H9 (cell line): Measurements from ENCODE around the gene UVSSA. TPM values are rescaled to one million over a fixed set of nuclear protein-coding genes. Genes with fewer than 3 reads are reported as not detected.

ENCODE experiments used
- DNase-seq: peaks from one replicate; pipeline ENCODE4 v3.0.0-alpha.2; 2017
- H2AFZ ChIP-seq: one replicate; pipeline ENCODE4 v1.6.1; 2013; ENCODE audit warnings: mild to moderate bottlenecking, low read length, control low read depth, moderate library complexity
- H2AK5ac ChIP-seq: 2 replicates; pipeline ENCODE4 v1.6.1; 2013; ENCODE audit warnings: low read length, control low read depth, mixed read lengths; ENCODE audit not compliant: insufficient read length
- H2BK120ac ChIP-seq: one replicate; pipeline ENCODE4 v1.6.1; 2013; ENCODE audit warnings: low read depth, mild to moderate bottlenecking, low read length, control low read depth, inconsistent platforms; ENCODE audit not compliant: poor library complexity, severe bottlenecking
- H2BK12ac ChIP-seq: 2 replicates; pipeline ENCODE4 v1.6.1; 2013; ENCODE audit warnings: low read length, control low read depth, mixed read lengths, low read depth; ENCODE audit not compliant: insufficient read length
- H2BK15ac ChIP-seq: 2 replicates; pipeline ENCODE4 v1.6.1; 2013; ENCODE audit warnings: low read depth, low read length, control low read depth
- H2BK20ac ChIP-seq: one replicate; pipeline ENCODE4 v1.6.1; 2013; ENCODE audit warnings: low read depth, mild to moderate bottlenecking, low read length, control low read depth, inconsistent platforms; ENCODE audit not compliant: poor library complexity, severe bottlenecking
- H2BK5ac ChIP-seq: 2 replicates; pipeline ENCODE4 v1.6.1; 2013; ENCODE audit warnings: low read length, control low read depth, mixed read lengths; ENCODE audit not compliant: insufficient read length
- H3K14ac ChIP-seq: 2 replicates; pipeline ENCODE4 v1.6.1; 2013; ENCODE audit warnings: low read length, control low read depth; ENCODE audit not compliant: insufficient read depth
- H3K18ac ChIP-seq: 2 replicates; pipeline ENCODE4 v1.6.1; 2013; ENCODE audit warnings: low read depth, mild to moderate bottlenecking, mixed read lengths, low read length, control low read depth; ENCODE audit not compliant: insufficient read length
- H3K23ac ChIP-seq: 2 replicates; pipeline ENCODE4 v1.6.1; 2013; ENCODE audit warnings: low read length, control low read depth, mixed read lengths, low read depth; ENCODE audit not compliant: insufficient read length
- H3K23me2 ChIP-seq: 2 replicates; pipeline ENCODE4 v1.6.1; 2013; ENCODE audit warnings: low read depth, mild to moderate bottlenecking, mixed read lengths, low read length, control low read depth; ENCODE audit not compliant: insufficient read length, poor library complexity, severe bottlenecking
- H3K27ac ChIP-seq: 2 replicates; pipeline ENCODE4 v1.5.1; 2013; ENCODE audit warnings: low read length, control low read depth, mixed read lengths, low read depth; ENCODE audit not compliant: insufficient read length
- H3K27me3 ChIP-seq: 2 replicates; pipeline ENCODE4 v1.6.1; 2013; ENCODE audit warnings: low read length, control low read depth, inconsistent platforms; ENCODE audit not compliant: insufficient read depth
- H3K4ac ChIP-seq: 2 replicates; pipeline ENCODE4 v1.6.1; 2013; ENCODE audit warnings: low read depth, mild to moderate bottlenecking, control low read depth, inconsistent platforms, low read length, moderate library complexity
- H3K4me1 ChIP-seq: 2 replicates; pipeline ENCODE4 v1.6.1; 2013; ENCODE audit warnings: low read length, control low read depth, inconsistent platforms; ENCODE audit not compliant: insufficient read depth
- H3K4me2 ChIP-seq: 2 replicates; pipeline ENCODE4 v1.6.1; 2013; ENCODE audit warnings: low read length, control low read depth, mixed read lengths; ENCODE audit not compliant: insufficient read length, insufficient read depth
- H3K56ac ChIP-seq: 2 replicates; pipeline ENCODE4 v1.6.1; 2013; ENCODE audit warnings: low read depth, mild to moderate bottlenecking, mixed read lengths, low read length, control low read depth; ENCODE audit not compliant: insufficient read length
- H3K79me1 ChIP-seq: 2 replicates; pipeline ENCODE4 v1.6.1; 2013; ENCODE audit warnings: low read depth, mild to moderate bottlenecking, moderate library complexity, low read length, control low read depth, inconsistent platforms; ENCODE audit not compliant: insufficient read depth, poor library complexity, severe bottlenecking
- H3K79me2 ChIP-seq: 2 replicates; pipeline ENCODE4 v1.6.1; 2013; ENCODE audit warnings: low read length, control low read depth, inconsistent platforms; ENCODE audit not compliant: insufficient read depth
- H3K9ac ChIP-seq: 2 replicates; pipeline ENCODE4 v1.6.1; 2013; ENCODE audit warnings: low read length, control low read depth, mixed read lengths; ENCODE audit not compliant: insufficient read length; ENCODE audit errors: extremely low read depth
- H3K9me3 ChIP-seq: one replicate; pipeline ENCODE4 v1.6.1; 2013; ENCODE audit warnings: low read depth, low read length, inconsistent platforms; ENCODE audit not compliant: control insufficient read depth
- H3T11ph ChIP-seq: one replicate; pipeline ENCODE4 v1.6.1; 2013; ENCODE audit warnings: mild to moderate bottlenecking, low read length, control low read depth, inconsistent platforms
- H4K20me1 ChIP-seq: one replicate; pipeline ENCODE4 v1.6.1; 2013; ENCODE audit not compliant: control insufficient read depth, insufficient read length, insufficient read depth
- H4K5ac ChIP-seq: 2 replicates; pipeline ENCODE4 v1.6.1; 2013; ENCODE audit warnings: low read depth, mild to moderate bottlenecking, mixed read lengths, low read length, control low read depth; ENCODE audit not compliant: insufficient read length
- H4K8ac ChIP-seq: replicated peaks from 2 replicates; pipeline ENCODE4 v1.6.1; 2013; ENCODE audit warnings: low read length, control low read depth, mixed read lengths, low read depth; ENCODE audit not compliant: insufficient read length
- H4K91ac ChIP-seq: 2 replicates; pipeline ENCODE4 v1.6.1; 2013; ENCODE audit warnings: low read depth, mild to moderate bottlenecking, moderate library complexity, mixed read lengths, low read length, control low read depth; ENCODE audit not compliant: insufficient read length
- H3K27ac Mint-ChIP-seq, 3 experiments: 2 replicates in 2 of 3; 3 replicates in 1 of 3; pipeline ENCODE4 v1.8.0; 2020 to 2021; ENCODE audit warnings: mixed read lengths in 3 of 3, mild to moderate bottlenecking in 1 of 3, moderate library complexity in 1 of 3
- H3K27me3 Mint-ChIP-seq: 2 replicates; pipeline ENCODE4 v1.8.0; 2021; ENCODE audit warnings: low read depth, mild to moderate bottlenecking, moderate library complexity, mixed read lengths
- H3K36me3 Mint-ChIP-seq, 3 experiments: 2 replicates in 2 of 3; 3 replicates in 1 of 3; pipeline ENCODE4 v1.8.0; 2020 to 2021; ENCODE audit warnings: low read depth in 3 of 3, mixed read lengths in 3 of 3; ENCODE audit not compliant: insufficient read depth in 1 of 3
- H3K4me1 Mint-ChIP-seq, 2 experiments: 2 replicates each; pipeline ENCODE4 v1.8.0; 2020; ENCODE audit warnings: mixed read lengths in 2 of 2
- H3K4me3 Mint-ChIP-seq, 2 experiments: 2 replicates in 1 of 2; 3 replicates in 1 of 2; pipeline ENCODE4 v1.8.0; 2020 to 2021; ENCODE audit warnings: mild to moderate bottlenecking in 2 of 2, mixed read lengths in 2 of 2, moderate library complexity in 1 of 2
- H3K9me3 Mint-ChIP-seq, 2 experiments: 2 replicates in 1 of 2; 3 replicates in 1 of 2; pipeline ENCODE4 v1.8.0; 2020; ENCODE audit warnings: mild to moderate bottlenecking in 2 of 2, mixed read lengths in 2 of 2, moderate library complexity in 1 of 2
- WGBS: extraction: QIAGEN DNeasy Blood & Tissue Kit; methylation state at CpG from one replicate; pipeline ENCODE4 v1.1.7; 2013; ENCODE audit warnings: missing lambda C conversion rate, low lambda C conversion rate, mixed read lengths; ENCODE audit not compliant: insufficient read length; ENCODE audit errors: extremely low coverage; 5-methylcytosine and 5-hydroxymethylcytosine counted together
- total RNA-seq: library from RNA; stranded (reverse); gene quantifications from 2 replicates; pipeline ENCODE4 v1.2.1, GENCODE V29; 2021
- TF ChIP-seq, protein P1 (sequence below): fragments of 200-600 bp; sonication (generic); conservative IDR thresholded peaks from 3 replicates; pipeline ENCODE4 v1.8.0; 2021; ENCODE audit warnings: antibody characterized with exemption, mild to moderate bottlenecking

The UVSSA gene
- total RNA-seq, 1 experiment from 2014 or later: 15.9 TPM

DNA sequence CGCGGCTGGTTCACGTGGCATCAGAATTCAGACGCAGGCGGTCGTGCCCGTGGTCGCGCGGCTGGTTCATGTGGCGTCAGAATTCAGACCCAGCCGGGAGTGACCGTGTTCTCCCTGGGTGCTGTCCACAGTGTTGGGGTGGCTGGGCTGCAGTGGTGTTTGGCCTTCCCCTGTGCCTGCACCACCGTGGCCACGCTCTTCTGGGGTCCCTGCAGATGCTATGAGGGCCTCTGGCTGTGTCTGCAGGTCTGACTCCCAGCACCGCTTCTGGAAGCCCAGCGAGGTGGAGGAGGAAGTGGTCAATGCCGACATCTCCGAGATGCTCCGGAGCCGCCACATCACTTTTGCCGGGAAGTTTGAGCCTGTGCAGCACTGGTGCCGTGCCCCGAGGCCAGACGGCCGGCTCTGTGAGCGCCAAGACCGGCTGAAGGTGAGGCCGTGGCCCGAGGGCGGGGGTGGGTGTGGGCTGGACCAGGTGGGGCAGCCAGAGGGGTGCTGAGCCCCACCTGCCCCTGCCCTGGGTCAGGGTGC is 32.9 kb downstream of the UVSSA start:
- Mint-ChIP-seq H3K27me3 (no peaks in the 10 kb centered on the region), H3K36me3 (peaks cover 0 to 4% (median 0%) of the 10 kb centered on the region in 3 experiments; a peak in 1 of 7 replicates), H3K9me3 (no peaks in the 10 kb centered on the region), H3K4me1 (no peaks in the 10 kb centered on the region), H3K27ac (no peak overlapping the region; a peak in 1 of 7 replicates), H3K4me3 (no peak overlapping the region)
- TF ChIP-seq, protein P1, sequence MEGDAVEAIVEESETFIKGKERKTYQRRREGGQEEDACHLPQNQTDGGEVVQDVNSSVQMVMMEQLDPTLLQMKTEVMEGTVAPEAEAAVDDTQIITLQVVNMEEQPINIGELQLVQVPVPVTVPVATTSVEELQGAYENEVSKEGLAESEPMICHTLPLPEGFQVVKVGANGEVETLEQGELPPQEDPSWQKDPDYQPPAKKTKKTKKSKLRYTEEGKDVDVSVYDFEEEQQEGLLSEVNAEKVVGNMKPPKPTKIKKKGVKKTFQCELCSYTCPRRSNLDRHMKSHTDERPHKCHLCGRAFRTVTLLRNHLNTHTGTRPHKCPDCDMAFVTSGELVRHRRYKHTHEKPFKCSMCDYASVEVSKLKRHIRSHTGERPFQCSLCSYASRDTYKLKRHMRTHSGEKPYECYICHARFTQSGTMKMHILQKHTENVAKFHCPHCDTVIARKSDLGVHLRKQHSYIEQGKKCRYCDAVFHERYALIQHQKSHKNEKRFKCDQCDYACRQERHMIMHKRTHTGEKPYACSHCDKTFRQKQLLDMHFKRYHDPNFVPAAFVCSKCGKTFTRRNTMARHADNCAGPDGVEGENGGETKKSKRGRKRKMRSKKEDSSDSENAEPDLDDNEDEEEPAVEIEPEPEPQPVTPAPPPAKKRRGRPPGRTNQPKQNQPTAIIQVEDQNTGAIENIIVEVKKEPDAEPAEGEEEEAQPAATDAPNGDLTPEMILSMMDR: no peak
- H3K4me2 ChIP-seq: no peak overlapping the region
- WGBS: no CpG with 5 or more reads among the region's 31 CpGs
- H3K79me2 ChIP-seq: no peaks in the 10 kb centered on the region
- H3K4me1 ChIP-seq: no peaks in the 10 kb centered on the region
- H4K91ac ChIP-seq: no peak overlapping the region
- no peak overlapping the region for H4K5ac ChIP-seq
- H3K27ac ChIP-seq: no peak overlapping the region
- no peak overlapping the region for H3K9ac ChIP-seq
- H3K23me2 ChIP-seq: no peaks in the 10 kb centered on the region
- no peak overlapping the region for H3K14ac ChIP-seq
- no peak overlapping the region for H2BK15ac ChIP-seq
- H2BK12ac ChIP-seq: no peak overlapping the region
- no peaks in the 10 kb centered on the region for H3K79me1 ChIP-seq
- no peak overlapping the region for H2BK120ac ChIP-seq
- H3K56ac ChIP-seq: no peak overlapping the region
- no peak overlapping the region for H2BK5ac ChIP-seq
- H4K8ac ChIP-seq: no peak overlapping the region
- H3T11ph ChIP-seq: no peak overlapping the region
- DNase-seq: no peak
- no peak overlapping the region for H3K23ac ChIP-seq
- no peak overlapping the region for H2AK5ac ChIP-seq
- no peak overlapping the region for H2AFZ ChIP-seq
- no peak overlapping the region for H2BK20ac ChIP-seq
- peaks cover 5% of the 10 kb centered on the region for H4K20me1 ChIP-seq
- H3K4ac ChIP-seq: no peak overlapping the region
- no peaks in the 10 kb centered on the region for H3K9me3 ChIP-seq
- H3K27me3 ChIP-seq: no peaks in the 10 kb centered on the region
- H3K18ac ChIP-seq: no peak overlapping the region
